ENCODE data around the gene ATP11C. TPM values are rescaled to one million over a fixed set of nuclear protein-coding genes. Genes with fewer than 3 reads are reported as not detected.
A peak's percentile ranks its signal among the peaks of the same experiment; 100 is the strongest.
"Not testable (repeated sequence)": the region's sequence is repeated elsewhere in the genome, so short reads cannot be mapped to it uniquely, and the experiment has no call there.

Gene ATP11C
- polyA plus RNA-seq, 1 donor from 2014 or later: 6.1 TPM

- H3K9me3 Mint-ChIP-seq: no peaks in the 10 kb centered on the region
- no peaks in the 10 kb centered on the region for H3K4me1 Mint-ChIP-seq
- no peak overlapping the region for H3K4me3 Mint-ChIP-seq
- H3K36me3 Mint-ChIP-seq: no peaks in the 10 kb centered on the region
- no peak overlapping the region for H3K27ac Mint-ChIP-seq
- no peaks in the 10 kb centered on the region for H3K27me3 Mint-ChIP-seq
Measured at GRCh38 chrX:139720136-139720535, 212.7 kb downstream of the ATP11C start.

- Mint-ChIP-seq H3K9me3 (peaks cover 0 to 2% (median 2%) of the 10 kb centered on the region in 3 donors), H3K27me3 (peaks cover 1% of the 10 kb centered on the region), H3K27ac (no peak within 1 kb of the TSS), H3K4me3 (no peak within 1 kb of the TSS), H3K36me3 (no peaks in the 10 kb centered on the region), H3K4me1 (no peaks in the 10 kb centered on the region)
Measured at GRCh38 chrX:139708067-139708466, 224.8 kb downstream of the ATP11C start, which contains the start of gene MCF2. MCF2 (minus strand) TSS chrX:139708167; CDS start chrX:139651744, 56,423 bp downstream.

- Mint-ChIP-seq H3K27me3 (peaks cover 1% of the 10 kb centered on the region), H3K36me3 (peaks cover 4% of the 10 kb centered on the region), H3K9me3 (peaks cover 0 to 4% (median 2%) of the 10 kb centered on the region in 3 donors), H3K4me1 (peaks cover 0 to 1% (median 0%) of the 10 kb centered on the region in 3 donors), H3K4me3 (no peak overlapping the region), H3K27ac (no peak overlapping the region)
Measured at GRCh38 chrX:139702658-139703057, 230.2 kb downstream of the ATP11C start.

GRCh38 chrX:139692908-139693307 is 239.9 kb downstream of the ATP11C start:
- H3K27me3 Mint-ChIP-seq: peaks cover 11% of the 10 kb centered on the region
- H3K27ac Mint-ChIP-seq: no peak overlapping the region
- H3K4me3 Mint-ChIP-seq: no peak overlapping the region
- H3K4me1 Mint-ChIP-seq: peaks cover 0 to 2% (median 0%) of the 10 kb centered on the region in 3 donors
- H3K36me3 Mint-ChIP-seq: peaks cover 2% of the 10 kb centered on the region
- peaks cover 0 to 3% (median 0%) of the 10 kb centered on the region in 3 donors for H3K9me3 Mint-ChIP-seq

- Mint-ChIP-seq H3K27ac (no peak overlapping the region), H3K36me3 (peaks cover 2% of the 10 kb centered on the region), H3K27me3 (peaks cover 11% of the 10 kb centered on the region), H3K4me1 (peaks cover 0 to 2% (median 0%) of the 10 kb centered on the region in 3 donors), H3K4me3 (peak overlapping the region in 1 of 4 donors; percentile 9), H3K9me3 (peaks cover 0 to 3% (median 0%) of the 10 kb centered on the region in 3 donors)
Measured at GRCh38 chrX:139692506-139692849, 240.4 kb downstream of the ATP11C start.

GRCh38 chrX:139691843-139692505 is 240.9 kb downstream of the ATP11C start:
- H3K4me1 Mint-ChIP-seq: peaks cover 0 to 2% (median 0%) of the 10 kb centered on the region in 3 donors
- peaks cover 11% of the 10 kb centered on the region for H3K27me3 Mint-ChIP-seq
- H3K9me3 Mint-ChIP-seq: peaks cover 0 to 3% (median 0%) of the 10 kb centered on the region in 3 donors
- no peak overlapping the region for H3K27ac Mint-ChIP-seq
- H3K36me3 Mint-ChIP-seq: peaks cover 2% of the 10 kb centered on the region
- H3K4me3 Mint-ChIP-seq: peak overlapping the region in 1 of 4 donors; percentile 38

- Mint-ChIP-seq H3K36me3 (peaks cover 2% of the 10 kb centered on the region), H3K4me3 (peak overlapping the region in 2 of 4 donors; percentile 38 to 44), H3K9me3 (peaks cover 0 to 3% (median 0%) of the 10 kb centered on the region in 3 donors), H3K4me1 (peaks cover 0 to 2% (median 0%) of the 10 kb centered on the region in 3 donors), H3K27ac (no peak overlapping the region), H3K27me3 (peaks cover 11% of the 10 kb centered on the region)
Measured at GRCh38 chrX:139691493-139691842, 241.4 kb downstream of the ATP11C start.

GRCh38 chrX:139685175-139685574 is 247.7 kb downstream of the ATP11C start:
- H3K4me1 Mint-ChIP-seq, H3K27me3 Mint-ChIP-seq, H3K36me3 Mint-ChIP-seq, H3K4me3 Mint-ChIP-seq, H3K27ac Mint-ChIP-seq, H3K9me3 Mint-ChIP-seq: not testable (repeated sequence)

GRCh38 chrX:139680356-139680755 is 252.5 kb downstream of the ATP11C start:
- Mint-ChIP-seq H3K27me3 (no peaks in the 10 kb centered on the region), H3K4me1 (no peaks in the 10 kb centered on the region), H3K27ac (no peak overlapping the region), H3K9me3 (peaks cover 2 to 6% (median 4%) of the 10 kb centered on the region in 3 donors), H3K4me3 (no peak overlapping the region), H3K36me3 (no peaks in the 10 kb centered on the region)

Other genes with a start within 250 kb of the ATP11C start
- not detected for gene MCF2, start 224.9 kb downstream of the ATP11C start, polyA plus RNA-seq
- not detected for gene CXorf66, start 32.5 kb upstream of the ATP11C start, polyA plus RNA-seq